NCI-H524 treated with DMSO at 0.1 percent for 48 hours (cell line): Measurements from ENCODE around the gene RNF213.

Experiments used
- DNase-seq: peaks from one replicate; lab custom pipeline; 2025; lab: John Stamatoyannopoulos, UW

RNF213 gene

GRCh38 chr17:80260791-80261158 lies at the start of gene RNF213:
RNF213 (plus strand) TSS chr17:80260852; CDS start chr17:80263682, 2,830 bp downstream.
- no peak for DNase-seq

- no peak for DNase-seq
Measured at GRCh38 chr17:80212109-80212508, 48.5 kb upstream of the RNF213 start.

GRCh38 chr17:80212511-80212910 lies 48.1 kb upstream of the RNF213 start:
- DNase-seq, result no peak

- DNase-seq, result no peak
Measured at GRCh38 chr17:80212962-80213642, 47.5 kb upstream of the RNF213 start.

GRCh38 chr17:80213643-80213975 lies 47.0 kb upstream of the RNF213 start:
- no peak for DNase-seq

- no peak for DNase-seq
Measured at GRCh38 chr17:80214012-80214877, 46.4 kb upstream of the RNF213 start.

- no peak for DNase-seq
Measured at GRCh38 chr17:80214878-80215210, 45.8 kb upstream of the RNF213 start.

- DNase-seq, result no peak
Measured at GRCh38 chr17:80216473-80217456, 43.9 kb upstream of the RNF213 start.

- no peak for DNase-seq
Measured at GRCh38 chr17:80217703-80218362, 42.8 kb upstream of the RNF213 start.

GRCh38 chr17:80218391-80218790 lies 42.3 kb upstream of the RNF213 start:
- no peak for DNase-seq

GRCh38 chr17:80219013-80219762 lies 41.5 kb upstream of the RNF213 start:
- no peak for DNase-seq

GRCh38 chr17:80219763-80220053 lies 40.9 kb upstream of the RNF213 start:
- DNase-seq, result no peak

GRCh38 chr17:80220054-80220735 lies 40.5 kb upstream of the RNF213 start, which contains the start of the genes SGSH and SLC26A11:
SGSH (minus strand) TSS chr17:80220333; CDS start chr17:80220313, 20 bp downstream.
SLC26A11 (plus strand) TSS chr17:80220427; CDS start chr17:80221561, 1,134 bp downstream.
- DNase-seq, result peak; percentile 34

GRCh38 chr17:80220736-80221215 lies 39.9 kb upstream of the RNF213 start:
- DNase-seq, result no peak

- no peak for DNase-seq
Measured at GRCh38 chr17:80221351-80222105, 39.1 kb upstream of the RNF213 start.

- no peak for DNase-seq
Measured at GRCh38 chr17:80222376-80223141, 38.1 kb upstream of the RNF213 start.

GRCh38 chr17:80223142-80223815 lies 37.4 kb upstream of the RNF213 start:
- DNase-seq, result no peak

GRCh38 chr17:80223838-80224497 lies 36.7 kb upstream of the RNF213 start:
- no peak for DNase-seq
